C4-2B (cell line): ENCODE data around the gene UBA52.

Experiments
- CTCF ChIP-seq: fragments of 450-650 bp; conservative IDR thresholded peaks from 2 replicates; pipeline ENCODE4 v1.5.1; 2017; ENCODE audit warnings: mild to moderate bottlenecking
- ZFX ChIP-seq: fragments of 450-650 bp; IDR thresholded peaks from 2 replicates; pipeline ENCODE4 v1.6.1; 2017

- no peak for TF ChIP-seq CTCF
- no peak for TF ChIP-seq ZFX
Measured at GRCh38 chr19:18610245-18610555, 38.5 kb downstream of the UBA52 start.
